ENCODE data around the gene ZNF362.

ZNF362 gene

DNA sequence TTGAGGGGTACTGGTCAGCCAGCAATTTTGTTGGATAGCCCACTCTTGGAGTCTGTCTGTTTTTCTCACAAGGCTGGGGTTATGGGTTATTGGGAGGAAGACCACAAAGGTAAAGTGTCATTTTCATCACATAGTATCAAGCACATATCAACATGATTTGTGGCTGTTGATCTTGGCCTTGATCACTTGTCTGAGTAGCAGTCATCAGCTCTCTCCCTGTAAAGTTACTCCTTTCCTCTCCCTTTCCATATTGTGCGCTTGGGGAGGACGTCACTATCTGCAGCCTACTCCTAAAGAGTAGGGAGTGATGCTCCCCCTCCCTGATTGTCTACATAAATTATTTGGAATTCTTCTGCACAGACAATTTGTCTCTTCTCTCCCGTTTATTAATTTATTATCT lies 1.8 kb upstream of the ZNF362 start:
- TF ChIP-seq ZFX (IDR thresholded peaks at IDR 0.05): no peak
- TF ChIP-seq, protein P1, sequence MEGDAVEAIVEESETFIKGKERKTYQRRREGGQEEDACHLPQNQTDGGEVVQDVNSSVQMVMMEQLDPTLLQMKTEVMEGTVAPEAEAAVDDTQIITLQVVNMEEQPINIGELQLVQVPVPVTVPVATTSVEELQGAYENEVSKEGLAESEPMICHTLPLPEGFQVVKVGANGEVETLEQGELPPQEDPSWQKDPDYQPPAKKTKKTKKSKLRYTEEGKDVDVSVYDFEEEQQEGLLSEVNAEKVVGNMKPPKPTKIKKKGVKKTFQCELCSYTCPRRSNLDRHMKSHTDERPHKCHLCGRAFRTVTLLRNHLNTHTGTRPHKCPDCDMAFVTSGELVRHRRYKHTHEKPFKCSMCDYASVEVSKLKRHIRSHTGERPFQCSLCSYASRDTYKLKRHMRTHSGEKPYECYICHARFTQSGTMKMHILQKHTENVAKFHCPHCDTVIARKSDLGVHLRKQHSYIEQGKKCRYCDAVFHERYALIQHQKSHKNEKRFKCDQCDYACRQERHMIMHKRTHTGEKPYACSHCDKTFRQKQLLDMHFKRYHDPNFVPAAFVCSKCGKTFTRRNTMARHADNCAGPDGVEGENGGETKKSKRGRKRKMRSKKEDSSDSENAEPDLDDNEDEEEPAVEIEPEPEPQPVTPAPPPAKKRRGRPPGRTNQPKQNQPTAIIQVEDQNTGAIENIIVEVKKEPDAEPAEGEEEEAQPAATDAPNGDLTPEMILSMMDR (conservative IDR thresholded peaks at IDR 0.05): no peak

DNA sequence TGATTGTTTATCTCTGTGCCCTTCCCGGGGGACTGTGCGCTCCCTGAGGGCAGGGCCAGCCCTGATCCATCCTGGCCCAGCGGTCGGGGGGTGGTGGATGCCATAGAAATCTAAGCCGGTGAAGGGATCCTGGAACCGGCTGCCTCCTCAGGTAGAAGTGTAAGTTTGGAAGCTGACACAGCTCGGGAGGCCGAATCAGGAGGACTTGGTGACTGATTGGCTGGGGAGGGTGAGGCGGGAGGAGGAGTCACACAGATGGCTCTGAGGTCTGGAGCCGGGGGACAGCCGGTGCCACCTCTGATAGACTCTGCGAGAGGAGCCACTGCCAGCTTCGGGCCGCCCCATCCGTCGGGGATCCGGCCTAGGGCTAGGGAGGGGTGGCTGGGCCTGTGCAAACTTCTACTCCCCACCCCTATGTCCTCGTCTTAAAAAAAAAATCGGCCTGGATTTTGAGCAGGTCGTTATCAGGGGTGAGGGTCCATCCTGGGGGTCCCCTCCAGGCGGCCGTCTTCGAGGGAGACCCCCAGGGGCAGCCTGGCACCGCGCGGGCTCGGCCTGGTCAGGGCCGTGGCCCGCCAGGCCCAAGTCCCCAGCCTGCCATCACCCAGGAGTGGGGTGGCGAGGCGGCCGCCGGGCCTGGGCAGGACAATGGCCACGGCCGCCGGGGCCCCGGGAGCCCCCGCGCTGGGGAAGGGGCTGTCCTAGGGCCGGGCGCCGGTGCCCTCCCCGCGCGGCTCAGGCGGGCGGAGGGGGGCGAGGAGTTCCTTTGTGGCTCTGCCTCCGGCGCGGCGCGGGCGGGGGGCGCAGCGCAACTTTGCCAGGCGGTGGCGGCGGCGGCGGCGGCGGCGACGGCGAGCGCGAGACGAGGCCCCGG lies 708 bp upstream of the ZNF362 start:
- H3K27ac ChIP-seq: peak overlapping the region; percentile 87

More for the DNA sequence above, 1.8 kb upstream of the ZNF362 start:
- no peak overlapping the region for H3K27ac ChIP-seq

DNA sequence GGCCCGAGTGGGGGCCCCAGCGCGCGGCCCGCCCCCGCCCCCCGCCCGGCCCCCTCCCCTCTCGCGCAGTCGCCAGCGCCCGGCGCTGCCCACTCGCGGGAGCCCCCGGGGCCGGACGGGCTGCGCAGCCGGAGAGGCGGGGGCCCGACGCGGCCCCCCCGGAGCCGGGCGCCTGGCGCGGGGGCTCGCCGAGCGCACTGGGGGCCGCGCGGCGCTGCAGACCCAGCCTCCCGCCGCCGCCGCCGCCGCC lies 146 bp upstream of the ZNF362 start:
- H3K27ac ChIP-seq: peak overlapping the region; percentile 87
- no peak for TF ChIP-seq ZFX (IDR thresholded peaks at IDR 0.05)
- TF ChIP-seq, protein P1 (conservative IDR thresholded peaks at IDR 0.05): no peak

More for the DNA sequence above, 708 bp upstream of the ZNF362 start:
- TF ChIP-seq, protein P1 (conservative IDR thresholded peaks at IDR 0.05): no peak
- peak; percentile 91 for TF ChIP-seq ZFX (IDR thresholded peaks at IDR 0.05)

DNA sequence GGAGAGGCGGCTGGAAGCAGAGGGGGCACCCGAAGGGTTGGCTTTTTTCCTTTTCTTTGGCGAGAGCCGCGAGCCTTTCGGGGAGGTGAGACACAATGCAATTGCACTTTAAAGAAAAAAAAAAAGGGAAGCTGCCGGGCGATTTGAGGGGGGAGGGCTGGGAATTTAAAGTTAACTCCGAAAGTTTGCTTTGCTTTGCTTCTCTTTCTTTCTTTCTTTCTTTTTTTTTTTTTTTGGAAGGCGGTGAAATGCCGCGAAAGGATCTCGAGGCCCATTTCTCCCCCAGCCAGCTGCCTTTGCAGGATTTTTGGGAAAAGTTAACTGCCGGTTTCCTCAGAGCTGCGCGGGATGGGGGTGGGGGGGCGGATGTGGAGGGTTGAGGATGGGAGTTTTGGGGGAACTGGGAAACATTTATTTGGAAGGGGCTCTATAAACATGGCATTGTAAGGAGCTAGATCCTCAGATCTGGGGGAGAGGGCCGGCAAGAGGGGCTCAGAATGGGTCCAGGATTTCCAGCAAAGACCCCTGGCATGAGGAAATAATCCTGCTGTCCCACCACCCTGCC lies 997 bp downstream of the ZNF362 start:
- TF ChIP-seq, protein P1 (conservative IDR thresholded peaks at IDR 0.05): no peak
- no peak for TF ChIP-seq ZFX (IDR thresholded peaks at IDR 0.05)
- H3K27ac ChIP-seq: peak overlapping the region; percentile 87

DNA sequence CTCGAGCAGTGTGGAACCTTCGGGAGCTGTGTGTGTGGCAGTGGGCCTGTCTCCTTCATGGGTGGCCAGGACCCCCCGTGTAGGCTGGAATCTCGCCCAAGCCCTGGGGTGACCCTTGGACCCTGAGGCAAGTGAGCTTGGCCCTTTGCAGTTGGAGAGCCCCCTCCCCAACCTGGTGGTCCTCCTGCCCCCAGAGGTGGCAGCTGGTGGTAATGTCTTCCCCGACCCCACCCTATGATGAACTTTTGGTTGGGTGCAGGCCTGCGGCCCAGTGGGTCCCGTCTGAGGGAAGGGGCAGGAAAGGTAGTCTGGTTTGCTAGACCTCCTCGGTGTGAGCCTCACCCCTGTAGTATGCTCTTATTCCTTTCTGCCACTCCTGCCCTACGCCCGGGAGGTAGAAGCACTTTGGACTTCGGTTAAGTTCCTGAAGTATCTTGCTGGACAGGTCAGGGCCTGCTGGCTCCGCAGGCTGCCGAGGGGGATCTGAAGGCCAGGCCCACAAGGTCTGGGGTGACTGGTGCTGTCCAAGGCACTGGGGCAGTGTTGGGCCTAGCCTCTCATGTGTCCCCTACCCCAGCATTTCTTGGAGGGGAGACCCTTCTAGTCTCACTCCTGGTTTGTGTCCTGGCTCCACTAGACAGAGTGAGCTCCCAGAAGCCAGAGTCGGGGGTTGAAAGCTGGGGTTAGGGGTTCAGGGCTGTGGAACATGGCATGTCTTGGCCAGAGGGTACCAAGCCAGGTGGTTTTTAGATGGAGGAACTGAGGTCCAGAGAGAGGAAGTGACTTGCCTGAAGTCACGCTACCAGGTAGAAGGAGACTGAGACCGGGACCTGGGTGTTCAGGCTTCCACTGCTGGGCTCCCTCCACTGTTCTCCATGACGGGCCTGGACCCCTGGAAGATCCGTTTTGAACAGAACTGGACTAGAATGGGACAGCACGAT lies 1.8 kb downstream of the ZNF362 start:
- TF ChIP-seq, protein P1 (conservative IDR thresholded peaks at IDR 0.05): no peak
- TF ChIP-seq ZFX (IDR thresholded peaks at IDR 0.05): no peak

DNA sequence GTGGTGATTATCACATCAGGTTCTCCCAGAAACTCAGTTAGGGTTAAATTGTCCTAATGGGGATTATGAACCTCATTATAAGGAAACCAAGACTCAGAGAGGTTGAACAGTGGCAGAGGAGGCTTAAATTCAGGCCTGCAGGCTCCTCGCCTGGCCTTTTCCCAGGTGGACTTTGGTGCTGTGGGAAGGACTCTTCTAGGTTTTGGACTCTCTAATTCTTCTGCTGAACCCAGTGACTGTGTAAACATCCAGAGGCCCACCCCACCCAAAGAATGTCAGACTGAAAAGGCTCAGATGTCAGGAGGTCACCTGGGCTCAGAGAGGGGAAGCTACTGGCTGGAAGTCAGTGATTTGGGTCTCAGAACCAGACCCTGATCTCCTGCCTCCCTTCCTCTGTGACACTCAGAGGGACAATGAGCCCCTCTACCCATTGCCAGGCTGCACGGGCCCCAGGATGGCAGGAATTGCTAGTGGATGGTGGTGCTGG lies 2.5 kb downstream of the ZNF362 start:
- no peak overlapping the region for H3K27ac ChIP-seq
- TF ChIP-seq, protein P1 (conservative IDR thresholded peaks at IDR 0.05): no peak
- TF ChIP-seq ZFX (IDR thresholded peaks at IDR 0.05): no peak

More for the DNA sequence above, 1.8 kb downstream of the ZNF362 start:
- peak overlapping the region; percentile 87 for H3K27ac ChIP-seq
